ENCODE results near the gene SLC6A11. TPM values are rescaled to one million over a fixed set of nuclear protein-coding genes. Genes with fewer than 3 reads are reported as not detected.
A peak's percentile ranks its signal among the peaks of the same experiment; 100 is the strongest.

The SLC6A11 gene
- total and polyA plus RNA-seq, 9 of the 15 experiments (the other 6 are each of a cell fraction or from before 2014, with no cell fraction given) = 0.04 TPM; not detected in 8

DNA sequence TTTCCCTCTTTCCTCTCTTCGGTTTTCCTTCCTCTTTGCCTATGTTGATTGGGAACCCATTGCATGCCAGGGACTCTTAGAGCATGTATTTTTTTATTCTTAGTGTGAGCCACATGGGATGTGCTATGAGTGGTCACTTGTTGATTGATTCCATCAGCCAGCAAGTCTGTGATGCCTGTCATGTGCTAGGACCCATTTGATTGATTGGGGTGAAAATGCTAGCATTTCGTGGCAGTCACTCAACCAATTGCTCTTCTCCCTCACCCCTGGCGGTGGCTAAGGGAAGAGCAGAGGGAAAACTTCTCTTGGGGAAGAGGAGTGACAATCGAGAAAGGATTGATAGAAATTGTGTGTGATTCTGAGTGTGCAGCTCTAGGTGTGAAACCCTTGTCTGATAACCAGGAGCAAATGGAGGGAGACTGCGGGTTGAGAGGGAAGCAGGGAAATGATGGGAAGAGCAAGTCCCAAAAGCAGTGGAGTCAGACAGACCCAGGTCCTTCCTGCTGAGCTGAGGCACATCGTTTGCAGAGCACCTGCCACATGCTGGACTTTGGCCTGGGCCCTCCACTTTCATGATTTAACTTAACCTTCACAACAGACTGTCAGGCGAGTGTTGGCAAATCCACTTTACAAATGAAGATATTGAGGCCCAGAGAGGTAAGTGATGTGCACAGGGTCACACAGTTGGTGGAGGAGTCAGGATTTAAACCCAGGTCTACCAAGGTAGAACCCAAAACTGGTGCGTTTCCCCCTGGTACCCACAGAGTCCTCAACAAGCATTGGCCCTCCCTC lies 40.0 kb downstream of the SLC6A11 start:
- Histone ChIP-seq H3K79me2 (ENCODE audit: control insufficient read depth, insufficient read depth, low read length) (no peaks in the 10 kb centered on the region), H3K4me3 (no peak overlapping the region), H3K36me3 (ENCODE audit: control insufficient read depth, insufficient read depth, low read length) (no peaks in the 10 kb centered on the region), H3K9ac (ENCODE audit: insufficient read depth in 1 of 2, low read depth in 2 of 2, low read length in 2 of 2) (no peak overlapping the region), H3K27me3 (ENCODE audit: control insufficient read depth in 2 of 2, insufficient read depth in 2 of 2, low read length in 2 of 2) (peaks cover 5 to 25% of the 10 kb centered on the region in 2 experiments; a peak in 4 of 5 replicates), H3K9me3 (replicated peaks; ENCODE audit: control insufficient read depth, insufficient read depth, low read depth, low read length) (no peaks in the 10 kb centered on the region), H3K9me1 (ENCODE audit: control insufficient read depth, insufficient read depth, low read length) (no peaks in the 10 kb centered on the region), H2AFZ (ENCODE audit: low read depth, low read length) (no peak overlapping the region), H3K4me2 (ENCODE audit: insufficient read depth, low read length) (no peak overlapping the region), H3K4me1 (replicated peaks in 1 of 2; ENCODE audit: control insufficient read depth in 2 of 2, insufficient read depth in 2 of 2, low read length in 2 of 2) (no peaks in the 10 kb centered on the region), H4K20me1 (replicated peaks; ENCODE audit: control insufficient read depth, insufficient read depth, low read length) (peaks cover 4% of the 10 kb centered on the region; the same call in 1 of the 2 replicates), H3K27ac (ENCODE audit: extremely low read depth, low read depth, low read length) (no peak overlapping the region)
- ChIA-PET POLR2A (no interaction called here), CTCF (ENCODE audit: low intra/inter-chr PET ratio) (no interaction called here)
- BruUV-seq (replicated peaks) = no TSS peak
- intact Hi-C loops (cut with micrococcal nuclease) (no loop called here), in situ Hi-C loops (cut with MboI) (no loop called here)
- no peak for TF ChIP-seq MCM3 (IDR thresholded peaks at IDR 0.05)
- no peak for TF ChIP-seq GTF2F1 (IDR thresholded peaks at IDR 0.05; ENCODE audit: low read depth, low read length)
- TF ChIP-seq, protein P1, sequence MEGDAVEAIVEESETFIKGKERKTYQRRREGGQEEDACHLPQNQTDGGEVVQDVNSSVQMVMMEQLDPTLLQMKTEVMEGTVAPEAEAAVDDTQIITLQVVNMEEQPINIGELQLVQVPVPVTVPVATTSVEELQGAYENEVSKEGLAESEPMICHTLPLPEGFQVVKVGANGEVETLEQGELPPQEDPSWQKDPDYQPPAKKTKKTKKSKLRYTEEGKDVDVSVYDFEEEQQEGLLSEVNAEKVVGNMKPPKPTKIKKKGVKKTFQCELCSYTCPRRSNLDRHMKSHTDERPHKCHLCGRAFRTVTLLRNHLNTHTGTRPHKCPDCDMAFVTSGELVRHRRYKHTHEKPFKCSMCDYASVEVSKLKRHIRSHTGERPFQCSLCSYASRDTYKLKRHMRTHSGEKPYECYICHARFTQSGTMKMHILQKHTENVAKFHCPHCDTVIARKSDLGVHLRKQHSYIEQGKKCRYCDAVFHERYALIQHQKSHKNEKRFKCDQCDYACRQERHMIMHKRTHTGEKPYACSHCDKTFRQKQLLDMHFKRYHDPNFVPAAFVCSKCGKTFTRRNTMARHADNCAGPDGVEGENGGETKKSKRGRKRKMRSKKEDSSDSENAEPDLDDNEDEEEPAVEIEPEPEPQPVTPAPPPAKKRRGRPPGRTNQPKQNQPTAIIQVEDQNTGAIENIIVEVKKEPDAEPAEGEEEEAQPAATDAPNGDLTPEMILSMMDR (IDR thresholded peaks at IDR 0.05 in 2 of 3, conservative IDR thresholded peaks at IDR 0.05 in 1 of 3; ENCODE audit: insufficient read depth in 2 of 3, low read depth in 1 of 3, low read length in 3 of 3) = peak; percentile 46 to 62 (median 54)
- TF ChIP-seq MEIS2 (IDR thresholded peaks at IDR 0.05; ENCODE audit: partially characterized antibody) = peak; percentile 81
- no peak for TF ChIP-seq TAF1 (IDR thresholded peaks at IDR 0.05; ENCODE audit: control insufficient read depth, extremely low read depth, insufficient read depth, low read length, severe bottlenecking)
- TF ChIP-seq, protein P2, sequence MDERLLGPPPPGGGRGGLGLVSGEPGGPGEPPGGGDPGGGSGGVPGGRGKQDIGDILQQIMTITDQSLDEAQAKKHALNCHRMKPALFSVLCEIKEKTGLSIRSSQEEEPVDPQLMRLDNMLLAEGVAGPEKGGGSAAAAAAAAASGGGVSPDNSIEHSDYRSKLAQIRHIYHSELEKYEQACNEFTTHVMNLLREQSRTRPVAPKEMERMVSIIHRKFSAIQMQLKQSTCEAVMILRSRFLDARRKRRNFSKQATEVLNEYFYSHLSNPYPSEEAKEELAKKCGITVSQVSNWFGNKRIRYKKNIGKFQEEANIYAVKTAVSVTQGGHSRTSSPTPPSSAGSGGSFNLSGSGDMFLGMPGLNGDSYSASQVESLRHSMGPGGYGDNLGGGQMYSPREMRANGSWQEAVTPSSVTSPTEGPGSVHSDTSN (CRISPR knock-in tag; IDR thresholded peaks at IDR 0.05; ENCODE audit: low read depth) = 0 out of 2 replicates have a peak, but pooled peaks have one; percentile 6
- TF ChIP-seq, protein P2 (tag; conservative IDR thresholded peaks at IDR 0.05; ENCODE audit: low read depth) = peak; percentile 78
- TF ChIP-seq, protein P3, sequence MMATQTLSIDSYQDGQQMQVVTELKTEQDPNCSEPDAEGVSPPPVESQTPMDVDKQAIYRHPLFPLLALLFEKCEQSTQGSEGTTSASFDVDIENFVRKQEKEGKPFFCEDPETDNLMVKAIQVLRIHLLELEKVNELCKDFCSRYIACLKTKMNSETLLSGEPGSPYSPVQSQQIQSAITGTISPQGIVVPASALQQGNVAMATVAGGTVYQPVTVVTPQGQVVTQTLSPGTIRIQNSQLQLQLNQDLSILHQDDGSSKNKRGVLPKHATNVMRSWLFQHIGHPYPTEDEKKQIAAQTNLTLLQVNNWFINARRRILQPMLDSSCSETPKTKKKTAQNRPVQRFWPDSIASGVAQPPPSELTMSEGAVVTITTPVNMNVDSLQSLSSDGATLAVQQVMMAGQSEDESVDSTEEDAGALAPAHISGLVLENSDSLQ (IDR thresholded peaks at IDR 0.05) = peak; percentile 86
- no peak for TF ChIP-seq ESRRA (IDR thresholded peaks at IDR 0.05; ENCODE audit: borderline replicate concordance, low read depth)
- ATAC-seq (peak; percentile 75), DNase-seq (ENCODE audit: extremely low read depth in 1 of 4, low spot score in 3 of 4) (peak; percentile 18 to 56 (median 39)), FAIRE-seq (peak; percentile 74)
- under 1% methylated on average over 8 of the region's 8 CpGs for WGBS (ENCODE audit: insufficient coverage, low coverage, missing lambda C conversion rate)

All from K562 (cell line).